Astrocyte (in vitro differentiated cells and primary cell): ENCODE data around the gene ZNF467. TPM values are rescaled to one million over a fixed set of nuclear protein-coding genes. Genes with fewer than 3 reads are reported as not detected.

ENCODE experiments used
- DNase-seq: peaks from one replicate; pipeline ENCODE4 v3.0.0-alpha.2; 2010; ENCODE audit warnings: low read depth
- FAIRE-seq: peaks from 2 replicates; lab custom pipeline; 2011; peaks lifted over from hg19 to GRCh38; lab: Jason Lieb, UNC
- H2AFZ ChIP-seq: 2 replicates; pipeline ENCODE4 v1.6.0; 2012; ENCODE audit warnings: low read depth, low read length, inconsistent platforms
- H3K27ac ChIP-seq: 2 replicates; pipeline ENCODE4 v1.5.1; 2011; ENCODE audit warnings: low read depth, low read length, inconsistent platforms
- H3K27me3 ChIP-seq: 2 replicates; pipeline ENCODE4 v1.6.0; 2011; ENCODE audit warnings: low read length, inconsistent platforms; ENCODE audit not compliant: insufficient read depth
- H3K36me3 ChIP-seq: 2 replicates; pipeline ENCODE4 v1.5.1; 2011; ENCODE audit warnings: low read length, inconsistent platforms; ENCODE audit not compliant: insufficient read depth
- H3K4me1 ChIP-seq: 2 replicates; pipeline ENCODE4 v1.5.1; 2011; ENCODE audit warnings: low read length, inconsistent platforms; ENCODE audit not compliant: insufficient read depth
- H3K4me2 ChIP-seq: 2 replicates; pipeline ENCODE4 v1.6.0; 2012; ENCODE audit warnings: low read length, inconsistent platforms
- H3K4me3 ChIP-seq: 2 replicates; pipeline ENCODE4 v1.5.1; 2011; ENCODE audit warnings: low read depth, mild to moderate bottlenecking, low read length, inconsistent platforms; ENCODE audit not compliant: insufficient read depth
- H3K79me2 ChIP-seq: 2 replicates; pipeline ENCODE4 v1.6.0; 2012; ENCODE audit warnings: mild to moderate bottlenecking, low read length, inconsistent platforms; ENCODE audit not compliant: insufficient read depth
- H3K9ac ChIP-seq: 2 replicates; pipeline ENCODE4 v1.6.0; 2012; ENCODE audit warnings: mild to moderate bottlenecking, low read length, inconsistent platforms
- H3K9me3 ChIP-seq: 2 replicates; pipeline ENCODE4 v1.5.1; 2012; ENCODE audit warnings: low read depth, mild to moderate bottlenecking, low read length, inconsistent platforms; ENCODE audit not compliant: insufficient read depth
- H4K20me1 ChIP-seq: 2 replicates; pipeline ENCODE4 v1.6.0; 2012; ENCODE audit warnings: low read length, inconsistent platforms; ENCODE audit not compliant: insufficient read depth
- H3K27ac Mint-ChIP-seq: one replicate; pipeline ENCODE4 v1.8.0; 2021; ENCODE audit warnings: mild to moderate bottlenecking, mixed read lengths; ENCODE audit not compliant: unreplicated experiment
- H3K27me3 Mint-ChIP-seq: one replicate; pipeline ENCODE4 v1.8.0; 2021; ENCODE audit warnings: low read depth, mixed read lengths; ENCODE audit not compliant: unreplicated experiment
- H3K36me3 Mint-ChIP-seq: one replicate; pipeline ENCODE4 v1.8.0; 2021; ENCODE audit warnings: low read depth, mixed read lengths; ENCODE audit not compliant: unreplicated experiment
- H3K4me1 Mint-ChIP-seq: one replicate; pipeline ENCODE4 v1.8.0; 2021; ENCODE audit warnings: low read depth, mixed read lengths; ENCODE audit not compliant: unreplicated experiment
- H3K4me3 Mint-ChIP-seq: one replicate; pipeline ENCODE4 v1.8.0; 2021; ENCODE audit warnings: mild to moderate bottlenecking, moderate library complexity, mixed read lengths; ENCODE audit not compliant: unreplicated experiment
- H3K9me3 Mint-ChIP-seq: one replicate; pipeline ENCODE4 v1.8.0; 2021; ENCODE audit warnings: mild to moderate bottlenecking, mixed read lengths; ENCODE audit not compliant: unreplicated experiment
- CTCF ChIP-seq: IDR thresholded peaks from 2 replicates; pipeline ENCODE4 v1.5.1; 2011; ENCODE audit warnings: low read depth, mild to moderate bottlenecking, inconsistent platforms, low read length, moderate library complexity; ENCODE audit not compliant: insufficient read depth
- EZH2 ChIP-seq: IDR thresholded peaks from 2 replicates; pipeline ENCODE4 v1.6.1; 2012; ENCODE audit warnings: mild to moderate bottlenecking, low read length, inconsistent platforms; ENCODE audit not compliant: insufficient read depth
- total RNA-seq: library from RNA; stranded (reverse); gene quantifications from 2 replicates; pipeline ENCODE4 v1.2.1, GENCODE V29; 2021

Gene ZNF467
- total RNA-seq, 1 donor from 2014 or later, result 16.6 TPM

- Histone ChIP-seq H3K4me2 (no peak overlapping the region), H2AFZ (no peak overlapping the region), H3K4me3 (no peak overlapping the region), H3K4me1 (no peaks in the 10 kb centered on the region), H3K9me3 (no peaks in the 10 kb centered on the region), H3K27me3 (peaks cover 3% of the 10 kb centered on the region), H4K20me1 (no peaks in the 10 kb centered on the region), H3K9ac (no peak overlapping the region), H3K27ac (no peak overlapping the region), H3K79me2 (no peaks in the 10 kb centered on the region), H3K36me3 (no peaks in the 10 kb centered on the region)
- FAIRE-seq (no peak), DNase-seq (no peak)
- no peaks in the 10 kb centered on the region for H3K36me3 Mint-ChIP-seq
- H3K27me3 Mint-ChIP-seq, result peaks cover 25% of the 10 kb centered on the region
- peaks cover 5% of the 10 kb centered on the region for H3K4me1 Mint-ChIP-seq
- no peak overlapping the region for H3K4me3 Mint-ChIP-seq
- no peak overlapping the region for H3K27ac Mint-ChIP-seq
- H3K9me3 Mint-ChIP-seq, result peaks cover 1% of the 10 kb centered on the region
- no peak for TF ChIP-seq EZH2
- no peak for TF ChIP-seq CTCF
These were observed 22.2 kb downstream of the ZNF467 start for GRCh38 chr7:149751043-149751775.

GRCh38 chr7:149750122-149750845 is 23.1 kb downstream of the ZNF467 start:
- Mint-ChIP-seq H3K4me1 (peaks cover 5% of the 10 kb centered on the region), H3K27ac (no peak overlapping the region), H3K27me3 (peaks cover 20% of the 10 kb centered on the region), H3K9me3 (peaks cover 1% of the 10 kb centered on the region), H3K36me3 (no peaks in the 10 kb centered on the region), H3K4me3 (no peak overlapping the region)
- Histone ChIP-seq H3K4me3 (no peak overlapping the region), H3K9me3 (no peaks in the 10 kb centered on the region), H3K27me3 (peaks cover 5% of the 10 kb centered on the region), H2AFZ (no peak overlapping the region), H3K4me2 (no peak overlapping the region), H3K9ac (no peak overlapping the region), H3K27ac (no peak overlapping the region), H3K79me2 (no peaks in the 10 kb centered on the region), H3K4me1 (no peaks in the 10 kb centered on the region), H4K20me1 (no peaks in the 10 kb centered on the region), H3K36me3 (no peaks in the 10 kb centered on the region)
- TF ChIP-seq EZH2 (no peak), CTCF (no peak)
- DNase-seq (no peak), FAIRE-seq (no peak)
